Retinal pigment epithelial cell (primary cell): Measurements from ENCODE around the gene SEC14L1.

Experiments
- DNase-seq: peaks from one replicate; pipeline ENCODE4 v3.0.0-alpha.2; 2010; ENCODE audit warnings: low read depth
- H3K4me3 ChIP-seq: 2 replicates; pipeline ENCODE4 v1.5.1; 2011; ENCODE audit warnings: mild to moderate bottlenecking, low read length, control low read depth, moderate library complexity
- CTCF ChIP-seq: conservative IDR thresholded peaks from 2 replicates; pipeline ENCODE4 v1.5.1; 2011; ENCODE audit warnings: low read depth, low read length, control low read depth, inconsistent platforms

Gene SEC14L1

GRCh38 chr17:77143306-77143705 lies 2.5 kb downstream of the SEC14L1 start:
- peak overlapping the region; percentile 1 for H3K4me3 ChIP-seq
- no peak for DNase-seq
- no peak for TF ChIP-seq CTCF

GRCh38 chr17:77144227-77144626 lies 3.5 kb downstream of the SEC14L1 start:
- DNase-seq = no peak
- H3K4me3 ChIP-seq = no peak overlapping the region
- TF ChIP-seq CTCF = no peak

GRCh38 chr17:77145224-77145611 lies 4.4 kb downstream of the SEC14L1 start:
- no peak for DNase-seq

GRCh38 chr17:77145612-77146245 lies 5.0 kb downstream of the SEC14L1 start:
- H3K4me3 ChIP-seq = peak overlapping the region; percentile 8
- DNase-seq = peak; percentile 86

More at GRCh38 chr17:77145224-77145611, 4.4 kb downstream of the SEC14L1 start:
- no peak for TF ChIP-seq CTCF
- no peak overlapping the region for H3K4me3 ChIP-seq

GRCh38 chr17:77146246-77146632 lies 5.5 kb downstream of the SEC14L1 start:
- no peak overlapping the region for H3K4me3 ChIP-seq
- no peak for TF ChIP-seq CTCF
- no peak for DNase-seq

More at GRCh38 chr17:77145612-77146245, 5.0 kb downstream of the SEC14L1 start:
- peak; percentile 43 for TF ChIP-seq CTCF

- H3K4me3 ChIP-seq = no peak overlapping the region
- peak; percentile 36 for TF ChIP-seq CTCF
- DNase-seq = no peak
Measured at GRCh38 chr17:77146882-77147281, 6.1 kb downstream of the SEC14L1 start.

- no peak for DNase-seq
- no peak for TF ChIP-seq CTCF
- H3K4me3 ChIP-seq = no peak overlapping the region
Measured at GRCh38 chr17:77147357-77147801, 6.6 kb downstream of the SEC14L1 start.
